Left lobe of liver (tissue), 2 donors: Measurements from ENCODE around the gene HOMER1. TPM values are rescaled to one million over a fixed set of nuclear protein-coding genes. Genes with fewer than 3 reads are reported as not detected.
A peak's percentile ranks its signal among the peaks of the same experiment; 100 is the strongest.
"Not testable (repeated sequence)": the region's sequence is repeated elsewhere in the genome, so short reads cannot be mapped to it uniquely, and the experiment has no call there.

Experiments used
- ATAC-seq: fragments of 200-7000 bp; cut with Tn5 transposase; one replicate; pipeline ENCODE4 v1.9.1; 2020; ENCODE audit warnings: mild to moderate bottlenecking, moderate library complexity
- DNase-seq: peaks from one replicate; pipeline ENCODE4 v3.0.0-alpha.2; 2020; ENCODE audit warnings: low spot score
- total RNA-seq: library from RNA; stranded (reverse); gene quantifications from one replicate; pipeline ENCODE4 v1.2.1, GENCODE V29; 2021
- donor health status: DM: no; HTN: no; CAD: no; lungs with moderate emphysema.
- donor health status: DM: no; HTN: yes; CAD: no.

The HOMER1 gene
- total RNA-seq, 1 donor from 2014 or later: 0.75 TPM

- ATAC-seq (no peak), DNase-seq (no peak)
Measured at GRCh38 chr5:79423296-79423695, 90.6 kb downstream of the HOMER1 start.

DNA sequence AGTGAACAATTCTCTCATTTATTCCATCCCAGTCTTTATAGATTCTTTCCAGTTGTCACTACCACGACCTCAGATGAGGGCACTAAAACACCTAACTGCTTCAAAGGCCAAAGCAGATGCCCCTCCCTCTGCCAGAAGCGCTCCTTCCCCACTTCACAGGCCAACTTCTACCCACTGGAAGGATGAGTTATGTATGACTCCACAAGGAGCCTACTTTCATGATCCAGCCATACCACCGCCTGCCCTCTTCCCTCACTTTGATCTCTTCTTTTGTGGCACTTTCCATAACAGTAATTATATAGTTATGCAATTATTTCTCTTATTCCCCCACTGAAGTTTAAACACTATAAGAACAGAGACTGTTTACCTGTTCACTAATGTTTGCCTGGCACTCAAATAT is 93.7 kb downstream of the HOMER1 start:
- ATAC-seq: no peak
- no peak for DNase-seq

DNA sequence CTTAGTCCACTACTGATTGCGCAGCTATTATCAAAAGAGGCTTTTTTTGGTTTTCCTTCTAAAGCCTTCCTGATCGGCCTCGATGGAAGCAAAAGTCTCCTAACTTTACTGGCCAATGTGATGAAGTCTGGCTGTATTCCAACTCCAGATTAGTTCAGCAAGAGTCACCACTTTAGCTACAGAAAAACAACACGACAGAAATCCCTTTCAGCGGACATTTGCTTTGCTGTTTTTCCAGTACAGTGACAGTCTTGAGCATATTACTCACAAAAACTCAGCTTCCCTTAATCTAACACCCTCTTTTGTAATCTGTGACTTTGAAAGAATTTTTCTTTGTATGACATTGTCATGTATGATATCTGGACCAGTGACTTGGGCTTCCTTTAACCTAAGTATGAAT is 95.7 kb downstream of the HOMER1 start:
- ATAC-seq (no peak), DNase-seq (no peak)

- DNase-seq: no peak
Measured at GRCh38 chr5:79417495-79417894, 96.4 kb downstream of the HOMER1 start.

DNA sequence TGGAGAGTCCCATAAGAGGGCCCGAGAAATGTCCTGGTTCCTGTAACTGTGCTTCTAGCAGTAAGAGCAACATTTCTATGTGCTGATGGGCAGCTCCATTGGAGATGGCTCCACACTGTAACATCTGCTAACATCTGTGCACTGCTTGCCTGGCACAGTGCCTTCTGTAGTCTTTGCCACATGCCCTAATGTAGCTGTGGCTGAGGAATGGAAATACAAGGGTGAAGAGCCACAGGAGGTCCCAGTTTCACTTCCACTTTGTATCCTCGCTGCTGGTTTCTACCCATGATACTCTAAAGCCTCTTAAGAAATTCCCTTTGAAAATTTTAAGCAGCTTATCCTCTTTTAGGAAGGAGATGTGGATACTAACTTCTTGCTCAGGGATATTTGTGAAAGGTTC is 97.4 kb downstream of the HOMER1 start:
- no peak for ATAC-seq

More at GRCh38 chr5:79417495-79417894, 96.4 kb downstream of the HOMER1 start:
- ATAC-seq: no peak

DNA sequence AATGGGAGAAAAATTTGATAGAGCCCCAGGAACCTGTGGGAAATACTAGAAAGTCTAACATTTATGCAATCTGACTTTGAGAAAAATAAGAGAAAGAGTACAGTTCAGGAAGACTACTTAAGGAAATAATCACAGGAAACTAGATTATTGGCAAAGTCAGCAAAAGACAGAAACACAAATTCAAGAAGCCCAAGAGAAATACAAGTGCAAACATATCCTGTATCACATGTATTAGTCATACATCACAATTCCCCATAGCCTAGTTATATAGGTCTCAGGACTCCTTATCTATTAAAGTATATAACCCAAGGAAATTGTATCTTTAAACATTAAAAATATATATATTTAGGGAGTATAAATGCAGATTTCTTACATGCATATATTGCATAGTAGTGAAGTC is 100.8 kb downstream of the HOMER1 start:
- DNase-seq (no peak), ATAC-seq (no peak)

More for the DNA sequence above, 97.4 kb downstream of the HOMER1 start:
- DNase-seq: no peak

DNA sequence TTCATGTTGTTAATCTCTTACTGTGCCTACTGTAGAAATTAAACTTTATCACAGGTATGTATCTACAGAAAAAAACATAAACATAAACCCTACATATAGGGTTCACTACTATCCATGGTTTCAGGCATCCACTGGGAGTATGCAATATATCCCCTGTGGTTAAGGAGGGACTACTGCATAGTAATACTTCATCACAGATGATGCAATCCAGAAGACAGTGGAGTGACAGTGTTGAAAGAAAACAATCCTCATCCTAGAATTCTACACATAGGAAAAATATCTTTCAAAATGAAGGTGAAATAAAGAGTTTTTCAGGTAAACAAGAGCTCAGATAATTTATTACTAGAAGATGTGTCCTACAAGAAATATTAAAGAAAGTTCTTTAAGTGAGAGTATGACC is 105.9 kb downstream of the HOMER1 start:
- DNase-seq: no peak
- ATAC-seq: no peak

GRCh38 chr5:79407591-79407990 is 106.3 kb downstream of the HOMER1 start:
- ATAC-seq (no peak), DNase-seq (no peak)

DNA sequence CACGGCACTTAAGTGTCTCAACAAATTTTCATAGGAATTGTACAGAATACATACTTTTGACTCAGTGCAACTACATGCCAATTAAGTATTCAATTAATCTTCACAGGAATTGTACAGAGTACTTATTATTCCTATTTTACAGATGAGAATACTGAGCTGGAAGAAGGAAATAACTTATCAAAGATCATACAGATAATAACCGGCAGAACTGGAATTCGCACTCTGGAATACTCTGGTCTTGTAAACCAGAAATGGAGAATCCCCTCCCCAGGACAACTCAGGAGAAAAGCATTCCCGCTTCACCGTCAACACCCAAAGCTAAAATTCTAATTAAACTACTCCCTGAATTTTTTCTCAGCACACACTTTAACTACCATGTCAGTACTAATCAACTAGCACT is 112.7 kb downstream of the HOMER1 start:
- ATAC-seq: no peak

GRCh38 chr5:79399046-79399445 is 114.9 kb downstream of the HOMER1 start:
- DNase-seq (no peak), ATAC-seq (no peak)

More for the DNA sequence above, 112.7 kb downstream of the HOMER1 start:
- no peak for DNase-seq

DNA sequence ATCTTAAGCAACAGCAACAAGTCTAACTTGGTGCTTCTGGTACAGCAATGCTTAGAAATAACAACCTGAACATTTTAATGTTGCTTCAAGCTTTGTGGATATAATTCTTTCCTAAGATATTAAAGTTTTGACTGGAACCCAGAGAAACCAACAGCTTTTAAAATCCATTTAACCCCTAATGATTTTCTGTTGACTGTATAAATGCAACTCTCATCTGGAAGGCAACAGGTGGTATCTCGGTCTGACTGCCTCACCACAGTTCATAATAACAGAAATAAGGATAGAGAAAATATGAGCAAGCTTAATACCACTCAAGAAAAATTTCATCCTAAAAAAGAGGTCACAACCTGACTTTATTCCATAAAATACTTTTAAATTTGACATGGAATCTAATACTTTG is 116.9 kb downstream of the HOMER1 start:
- ATAC-seq: no peak
- DNase-seq: no peak

GRCh38 chr5:79396265-79396664 is 117.7 kb downstream of the HOMER1 start:
- ATAC-seq (no peak), DNase-seq (no peak)

DNA sequence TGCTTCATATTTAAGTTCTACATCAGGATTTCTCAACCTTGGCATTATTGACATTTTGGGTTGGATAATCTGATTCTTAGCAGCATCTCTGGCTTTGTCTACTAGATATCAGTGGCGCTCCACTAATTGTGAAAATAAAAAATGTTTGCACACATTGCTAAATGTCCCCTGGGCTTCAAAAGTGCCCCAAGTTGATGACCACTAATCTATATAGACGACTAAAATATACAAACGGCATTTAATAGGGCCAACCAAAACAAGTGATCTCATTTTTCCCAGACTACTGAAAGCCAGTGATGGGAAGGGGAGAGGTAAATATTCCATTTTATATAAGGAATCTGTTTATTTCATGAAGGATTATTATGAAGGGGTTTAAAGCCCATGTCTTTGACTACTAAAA is 118.6 kb downstream of the HOMER1 start:
- ATAC-seq (no peak), DNase-seq (no peak)

GRCh38 chr5:79392776-79393175 is 121.2 kb downstream of the HOMER1 start:
- DNase-seq: no peak
- ATAC-seq: no peak

DNA sequence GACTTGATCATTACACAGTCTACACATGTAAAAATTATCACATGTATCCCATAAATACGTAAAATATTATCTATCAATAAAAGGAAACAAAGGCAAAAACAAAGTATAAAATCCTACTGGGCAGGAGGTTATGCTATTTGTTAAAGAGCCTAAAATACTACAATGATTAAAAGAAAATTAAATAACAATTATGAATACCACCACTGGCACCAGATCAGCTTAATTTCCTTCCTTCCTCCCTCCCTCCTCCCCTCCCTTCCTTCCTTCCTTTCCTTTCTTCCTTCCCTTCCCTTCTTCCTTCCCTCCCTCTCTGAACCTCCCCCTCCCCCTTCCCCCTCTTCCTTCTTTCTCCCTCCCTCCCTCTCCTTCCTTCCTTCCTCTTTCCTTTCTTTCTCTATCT is 127.3 kb downstream of the HOMER1 start:
- DNase-seq (no peak), ATAC-seq (no peak)

DNA sequence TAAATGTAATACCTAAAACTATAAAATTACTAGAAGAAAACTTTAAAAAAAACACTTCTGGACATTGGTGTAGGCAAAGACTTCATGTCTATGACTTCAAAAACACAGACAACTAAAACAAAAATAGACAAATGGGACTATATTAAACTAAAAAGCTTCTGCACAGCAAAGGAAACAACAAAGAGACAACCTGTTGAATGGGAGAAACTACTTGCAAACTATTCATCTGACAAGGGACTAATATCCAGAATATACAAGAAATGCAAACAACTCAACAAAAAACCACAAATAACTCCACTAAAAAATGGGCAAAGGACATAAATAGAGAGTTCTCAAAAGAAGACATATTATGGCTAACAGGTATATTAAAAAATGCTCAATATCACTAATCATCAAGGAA is 128.8 kb downstream of the HOMER1 start:
- ATAC-seq, DNase-seq: not testable (repeated sequence)

DNA sequence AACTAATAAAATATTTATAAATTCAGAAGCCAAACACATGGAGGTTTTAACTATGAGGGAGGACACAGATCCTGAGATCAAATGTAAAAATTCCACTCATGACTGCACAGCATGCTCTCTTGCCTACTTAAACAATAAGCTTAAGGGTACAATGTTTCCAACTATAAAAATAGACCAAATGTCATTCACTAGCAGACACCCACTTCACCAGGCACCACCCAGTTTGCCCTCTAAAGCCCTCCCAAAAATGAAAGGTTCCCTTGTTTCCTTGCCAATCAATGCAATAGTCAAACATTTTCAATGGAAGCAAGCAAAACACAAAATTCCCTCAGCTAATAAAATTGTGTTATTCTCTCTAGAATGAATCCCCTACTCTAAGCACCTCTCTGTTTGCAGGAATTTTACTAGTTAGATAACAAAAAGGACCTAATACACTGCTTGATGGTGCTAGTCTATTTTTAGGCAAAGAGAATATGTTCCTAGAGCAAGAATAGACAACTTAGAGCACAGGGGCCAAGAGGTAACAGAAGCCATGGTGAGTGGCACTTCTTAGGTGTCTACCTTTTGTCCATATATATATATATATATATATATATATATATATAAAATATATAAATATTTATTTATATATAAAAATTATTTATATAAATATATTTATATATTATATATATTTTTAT is 135.3 kb downstream of the HOMER1 start:
- ATAC-seq: no peak

DNA sequence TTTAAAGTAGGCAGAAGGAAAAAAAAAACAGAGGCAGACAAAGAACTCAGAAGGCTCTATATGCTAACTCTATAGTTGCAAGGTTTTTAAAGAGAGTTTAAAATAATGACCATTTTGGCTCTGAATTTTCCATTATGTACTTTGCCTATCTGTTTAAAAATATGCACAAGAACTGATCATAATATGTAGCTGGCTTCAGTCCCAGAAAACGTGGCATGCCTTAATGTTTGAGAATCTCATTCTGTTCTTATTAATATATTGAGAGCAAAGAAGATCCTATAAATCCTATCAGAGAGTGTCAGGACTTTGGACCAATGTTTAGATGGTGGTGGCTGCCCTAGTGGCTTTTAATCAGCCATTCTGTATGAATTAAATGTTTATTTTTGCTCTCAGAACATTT is 156.5 kb downstream of the HOMER1 start:
- no peak for ATAC-seq
- no peak for DNase-seq

More for the DNA sequence above, 135.3 kb downstream of the HOMER1 start:
- DNase-seq: no peak

DNA sequence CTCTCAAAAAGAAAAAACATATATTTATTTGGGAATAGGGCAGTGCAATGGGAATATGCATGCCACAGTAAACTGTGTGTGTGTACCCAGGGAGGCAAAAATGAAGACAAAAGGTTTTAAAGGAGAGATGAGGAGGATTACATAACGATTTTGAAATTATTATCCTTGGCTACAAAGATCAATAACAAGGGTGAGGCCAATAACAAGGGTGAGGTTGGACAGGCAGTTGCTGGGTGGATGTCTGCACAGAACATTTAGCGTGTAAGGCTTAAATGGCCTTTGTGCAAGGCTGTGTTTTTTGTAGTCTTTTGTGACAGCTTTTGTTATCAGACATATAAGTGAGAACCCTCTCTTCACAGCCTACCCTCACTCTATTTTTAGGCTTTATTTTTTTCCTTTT is 164.1 kb downstream of the HOMER1 start:
- no peak for DNase-seq
- ATAC-seq: no peak

GRCh38 chr5:79349047-79349446 is 164.9 kb downstream of the HOMER1 start:
- ATAC-seq (no peak), DNase-seq (no peak)

GRCh38 chr5:79346420-79346824 is 167.5 kb downstream of the HOMER1 start:
- DNase-seq (no peak), ATAC-seq (no peak)

DNA sequence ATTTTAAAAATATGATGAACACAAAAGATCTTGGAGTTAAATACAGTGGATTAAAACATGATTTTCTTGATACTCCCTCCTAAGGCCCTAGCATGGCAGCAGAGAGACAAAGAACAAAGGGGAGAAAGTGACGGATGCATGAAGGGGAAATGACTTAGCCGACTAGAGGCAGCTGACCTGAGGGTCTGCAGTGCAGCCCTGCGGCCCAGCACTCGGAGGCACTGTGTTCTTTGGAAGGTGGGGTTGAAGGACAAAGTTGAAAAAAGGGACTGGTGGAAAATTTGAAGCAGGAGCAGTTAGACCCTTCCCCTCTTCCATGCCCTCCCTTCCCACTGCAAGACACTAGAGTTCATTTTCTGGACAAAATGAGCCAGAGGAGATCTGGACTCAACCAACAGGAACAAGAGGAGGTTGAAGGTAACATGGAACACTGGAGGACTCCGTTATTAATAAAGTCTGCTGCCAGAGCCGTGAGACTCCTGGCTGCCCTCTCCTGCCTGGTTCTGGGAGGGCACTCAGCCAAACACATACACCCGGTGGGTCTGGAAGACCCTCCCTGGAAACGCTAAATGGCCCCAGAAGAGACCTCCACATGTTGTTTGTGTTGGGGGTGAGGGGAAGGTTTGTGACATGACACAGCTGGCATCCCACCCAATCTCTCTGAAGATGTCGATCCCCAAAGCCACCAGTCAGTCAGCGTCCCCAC is 179.9 kb downstream of the HOMER1 start:
- no peak for ATAC-seq
- DNase-seq: no peak

DNA sequence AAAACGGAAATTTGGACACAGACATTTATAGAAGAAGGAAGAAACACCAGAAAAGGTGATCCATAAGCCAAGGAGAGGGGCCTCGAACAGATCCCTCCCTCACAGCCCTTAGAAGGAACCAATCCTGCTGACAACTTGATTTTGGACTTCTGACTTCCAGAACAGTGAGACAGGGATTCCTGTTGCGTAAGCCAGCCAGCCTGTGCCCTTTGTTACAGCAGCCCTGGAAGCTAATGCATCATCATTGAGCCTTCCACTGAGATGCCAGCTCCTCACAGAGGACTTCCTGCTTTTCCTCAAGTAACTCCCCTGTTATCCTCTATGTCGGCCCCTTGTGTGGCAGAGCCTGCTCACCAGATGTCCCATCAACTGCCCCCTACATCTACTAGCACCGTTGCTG is 183.9 kb downstream of the HOMER1 start:
- peak; percentile 49 for ATAC-seq

More for the DNA sequence above, 183.9 kb downstream of the HOMER1 start:
- DNase-seq: no peak
